ENCODE results near the gene RNF111. TPM values are rescaled to one million over a fixed set of nuclear protein-coding genes. Genes with fewer than 3 reads are reported as not detected.

RNF111 gene
- total RNA-seq, 2 donors from 2014 or later: 21.8 to 31.4 TPM

- Histone ChIP-seq H3K4me3 (no peak overlapping the region), H3K4me1 (no peaks in the 10 kb centered on the region), H3K9ac (ENCODE audit: low read depth in 2 of 2, low read length in 2 of 2) (no peak overlapping the region), H3K9me3 (no peaks in the 10 kb centered on the region), H3K27ac (no peak overlapping the region), H3K36me3 (no peaks in the 10 kb centered on the region), H3K27me3 (no peaks in the 10 kb centered on the region)
- TF ChIP-seq, protein P1, sequence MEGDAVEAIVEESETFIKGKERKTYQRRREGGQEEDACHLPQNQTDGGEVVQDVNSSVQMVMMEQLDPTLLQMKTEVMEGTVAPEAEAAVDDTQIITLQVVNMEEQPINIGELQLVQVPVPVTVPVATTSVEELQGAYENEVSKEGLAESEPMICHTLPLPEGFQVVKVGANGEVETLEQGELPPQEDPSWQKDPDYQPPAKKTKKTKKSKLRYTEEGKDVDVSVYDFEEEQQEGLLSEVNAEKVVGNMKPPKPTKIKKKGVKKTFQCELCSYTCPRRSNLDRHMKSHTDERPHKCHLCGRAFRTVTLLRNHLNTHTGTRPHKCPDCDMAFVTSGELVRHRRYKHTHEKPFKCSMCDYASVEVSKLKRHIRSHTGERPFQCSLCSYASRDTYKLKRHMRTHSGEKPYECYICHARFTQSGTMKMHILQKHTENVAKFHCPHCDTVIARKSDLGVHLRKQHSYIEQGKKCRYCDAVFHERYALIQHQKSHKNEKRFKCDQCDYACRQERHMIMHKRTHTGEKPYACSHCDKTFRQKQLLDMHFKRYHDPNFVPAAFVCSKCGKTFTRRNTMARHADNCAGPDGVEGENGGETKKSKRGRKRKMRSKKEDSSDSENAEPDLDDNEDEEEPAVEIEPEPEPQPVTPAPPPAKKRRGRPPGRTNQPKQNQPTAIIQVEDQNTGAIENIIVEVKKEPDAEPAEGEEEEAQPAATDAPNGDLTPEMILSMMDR (IDR thresholded peaks at IDR 0.05): no peak
- DNase-seq: no peak
- intact Hi-C loops (cut with DNase I): no loop called here
Observed at GRCh38 chr15:58958811-58959210, 28.7 kb upstream of the RNF111 start.

DNA sequence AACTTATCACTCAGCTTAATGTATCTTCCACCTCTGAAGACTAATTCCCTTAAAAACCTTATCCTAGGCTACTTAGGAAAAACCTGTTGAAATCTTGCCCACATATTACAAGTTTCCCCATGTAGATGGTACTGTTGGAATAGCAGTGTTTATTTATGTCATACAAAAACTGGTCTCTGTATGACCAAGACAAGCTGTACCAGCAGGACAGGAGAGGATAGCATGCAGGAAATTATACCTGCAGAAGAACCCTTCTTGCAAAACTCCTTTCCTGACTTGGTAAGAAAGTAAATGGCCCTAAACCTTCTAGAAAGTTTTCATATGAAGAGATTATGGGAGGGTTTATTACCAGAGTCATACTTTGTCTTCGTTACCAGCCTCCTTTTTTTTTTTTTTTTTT lies 25.3 kb upstream of the RNF111 start:
- intact Hi-C loops (cut with DNase I): no loop called here
- no peak overlapping the region for H3K9ac ChIP-seq (ENCODE audit: low read depth in 2 of 2, low read length in 2 of 2)
- no peaks in the 10 kb centered on the region for H3K27me3 ChIP-seq
- H3K9me3 ChIP-seq: no peaks in the 10 kb centered on the region
- H3K4me3 ChIP-seq: no peak overlapping the region
- no peak overlapping the region for H3K27ac ChIP-seq
- H3K36me3 ChIP-seq: no peaks in the 10 kb centered on the region
- no peak for DNase-seq
- TF ChIP-seq, protein P1 (IDR thresholded peaks at IDR 0.05): no peak
- H3K4me1 ChIP-seq: no peaks in the 10 kb centered on the region

DNA sequence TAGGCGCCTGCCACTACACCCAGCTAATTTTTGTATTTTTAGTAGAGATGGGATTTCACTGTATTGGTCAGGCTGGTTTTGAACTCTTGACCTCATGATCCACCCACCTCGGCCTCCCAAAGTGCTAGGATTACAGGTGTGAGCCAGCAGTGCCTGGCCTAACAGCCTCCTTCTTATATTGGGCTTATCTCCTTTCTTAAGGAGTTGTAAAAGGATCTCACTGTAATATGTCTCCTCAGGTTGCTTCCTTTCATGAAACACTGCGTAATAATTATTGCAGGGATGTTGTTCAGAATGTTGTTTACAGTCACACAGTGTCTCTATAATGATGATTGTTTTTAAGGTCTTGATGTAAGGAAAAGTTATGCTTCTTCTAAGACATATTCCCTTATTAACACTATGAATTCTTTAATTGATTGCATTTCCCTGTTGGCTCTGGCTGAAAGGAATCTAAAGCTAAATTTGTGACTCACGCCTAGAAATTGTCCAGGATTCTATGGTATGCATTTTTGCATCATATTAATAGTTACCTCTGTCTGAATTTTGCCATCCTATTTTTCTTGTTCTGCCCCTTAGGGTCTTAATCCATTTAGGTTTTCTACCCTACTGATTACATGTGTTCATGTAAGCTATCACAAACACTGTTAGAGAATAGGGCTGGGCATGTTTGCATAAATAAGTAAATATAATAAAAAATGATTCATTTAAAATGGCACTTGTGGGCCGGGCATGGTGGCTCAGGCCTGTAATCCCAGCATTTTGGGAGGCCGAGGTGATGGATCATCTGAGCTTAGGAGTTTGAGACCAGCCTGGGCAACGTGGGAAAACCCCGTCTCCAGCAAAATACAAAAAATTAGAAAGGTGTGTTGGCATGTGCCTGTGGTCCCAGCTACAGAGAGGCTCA lies 24.5 kb upstream of the RNF111 start:
- no peak overlapping the region for H3K9ac ChIP-seq (ENCODE audit: low read depth in 2 of 2, low read length in 2 of 2)
- no peak overlapping the region for H3K4me3 ChIP-seq
- H3K4me1 ChIP-seq: no peaks in the 10 kb centered on the region
- intact Hi-C loops (cut with DNase I): no loop called here
- H3K9me3 ChIP-seq: no peaks in the 10 kb centered on the region
- no peak for DNase-seq
- TF ChIP-seq, protein P1 (IDR thresholded peaks at IDR 0.05): no peak
- H3K27ac ChIP-seq: no peak overlapping the region
- no peaks in the 10 kb centered on the region for H3K27me3 ChIP-seq
- no peaks in the 10 kb centered on the region for H3K36me3 ChIP-seq

GRCh38 chr15:58966698-58967097 lies 20.8 kb upstream of the RNF111 start:
- intact Hi-C loops (cut with DNase I): no loop called here
- TF ChIP-seq, protein P1 (IDR thresholded peaks at IDR 0.05): no peak
- DNase-seq: no peak
- H3K4me3 ChIP-seq: no peak overlapping the region
- H3K4me1 ChIP-seq: no peaks in the 10 kb centered on the region
- no peaks in the 10 kb centered on the region for H3K9me3 ChIP-seq
- H3K27ac ChIP-seq: no peak overlapping the region
- H3K27me3 ChIP-seq: no peaks in the 10 kb centered on the region
- H3K36me3 ChIP-seq: no peaks in the 10 kb centered on the region
- H3K9ac ChIP-seq (ENCODE audit: low read depth in 2 of 2, low read length in 2 of 2): no peak overlapping the region

DNA sequence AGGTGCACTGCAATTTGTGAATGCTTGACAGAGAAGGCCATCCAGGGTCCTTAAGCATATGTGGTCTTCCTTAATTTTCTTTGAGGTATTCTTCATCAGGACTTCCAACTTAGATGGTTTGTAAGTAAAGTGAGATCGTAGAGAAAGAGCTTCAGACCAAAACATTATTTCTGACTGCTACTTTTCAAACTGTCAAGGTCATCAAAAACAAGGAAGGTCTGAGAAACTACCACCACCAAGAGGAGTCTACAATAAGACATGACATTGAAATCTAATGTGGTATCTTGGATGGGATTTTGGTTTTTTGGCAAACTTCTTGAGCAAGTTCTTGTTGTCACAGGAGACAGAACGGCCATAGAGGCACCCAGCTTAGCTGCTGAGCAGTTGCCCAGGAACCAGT lies 20.0 kb upstream of the RNF111 start:
- intact Hi-C loops (cut with DNase I): no loop called here
- TF ChIP-seq, protein P1 (IDR thresholded peaks at IDR 0.05): no peak
- H3K9me3 ChIP-seq: no peaks in the 10 kb centered on the region
- H3K4me3 ChIP-seq: no peak overlapping the region
- no peaks in the 10 kb centered on the region for H3K36me3 ChIP-seq
- H3K27ac ChIP-seq: no peak overlapping the region
- H3K27me3 ChIP-seq: no peaks in the 10 kb centered on the region
- no peak for DNase-seq
- H3K9ac ChIP-seq (ENCODE audit: low read depth in 2 of 2, low read length in 2 of 2): no peak overlapping the region
- no peaks in the 10 kb centered on the region for H3K4me1 ChIP-seq
